Activated naive CD4-positive, alpha-beta T cell treated with anti-CD3 and anti-CD28 coated beads, Interleukin-2, amount 10 ng/mL, durations not matched to agents 7 days and 5 days (primary cell): ENCODE measurements around the gene RNF213.
A peak's percentile ranks its signal among the peaks of the same experiment; 100 is the strongest.
"Not testable (repeated sequence)": the region's sequence is repeated elsewhere in the genome, so short reads cannot be mapped to it uniquely, and the experiment has no call there.

Experiments
- CTCF ChIA-PET: fragments of 350-600 bp; sonication (Branson Sonifier 250); formaldehyde crosslinking; loops from one replicate; lab custom pipeline; 2021; ENCODE audit warnings: antibody characterized with exemption; lab: Charles Lee
- DNase-seq: peaks from one replicate; pipeline ENCODE4 v3.0.0-alpha.2; 2020
- H3K27ac Mint-ChIP-seq: one replicate; pipeline ENCODE4 v1.8.0; 2021; ENCODE audit warnings: mild to moderate bottlenecking, moderate library complexity, mixed read lengths
- H3K27me3 Mint-ChIP-seq: one replicate; pipeline ENCODE4 v1.8.0; 2021; ENCODE audit warnings: mild to moderate bottlenecking, mixed read lengths
- H3K36me3 Mint-ChIP-seq: one replicate; pipeline ENCODE4 v1.8.0; 2021; ENCODE audit warnings: mixed read lengths
- H3K4me1 Mint-ChIP-seq: one replicate; pipeline ENCODE4 v1.8.0; 2021; ENCODE audit warnings: mixed read lengths
- H3K4me3 Mint-ChIP-seq: one replicate; pipeline ENCODE4 v1.8.0; 2021; ENCODE audit warnings: mild to moderate bottlenecking, moderate library complexity, mixed read lengths
- H3K9me3 Mint-ChIP-seq: one replicate; pipeline ENCODE4 v1.8.0; 2021; ENCODE audit warnings: mixed read lengths

The RNF213 gene

DNA sequence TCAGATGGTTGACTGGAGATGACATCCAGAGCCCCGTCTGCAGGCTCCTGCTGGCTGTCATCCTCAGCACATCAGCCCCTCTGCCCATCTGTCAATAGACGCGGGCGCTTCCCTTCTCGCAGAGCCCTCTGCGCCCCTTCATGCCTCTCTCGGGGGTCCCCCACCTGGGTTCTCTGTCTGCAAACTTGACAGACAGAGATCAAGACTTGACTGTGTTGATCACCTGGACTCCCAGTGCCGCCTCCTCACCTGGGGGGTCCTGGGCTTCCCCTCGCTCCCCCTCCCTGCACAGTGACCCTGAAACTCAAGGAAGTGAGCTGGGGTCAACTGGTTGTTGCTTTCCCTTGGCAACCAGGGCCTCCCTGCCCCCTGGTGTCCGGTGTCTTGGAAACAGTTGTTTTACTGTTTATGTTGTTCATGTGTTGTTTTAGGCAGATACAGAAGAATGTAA is 31.9 kb downstream of the RNF213 start:
- Mint-ChIP-seq H3K9me3 (no peaks in the 10 kb centered on the region), H3K27ac (no peak overlapping the region), H3K4me3 (no peak overlapping the region), H3K36me3 (peaks cover 63% of the 10 kb centered on the region), H3K27me3 (no peaks in the 10 kb centered on the region), H3K4me1 (peaks cover under 1% of the 10 kb centered on the region)
- CTCF ChIA-PET: interaction anchor here (1.0 kb wide), 1 partner anchor 96 kb away, joined by 3 read pairs; no protein-coding TSS in a partner anchor
- DNase-seq: no peak

GRCh38 chr17:80294210-80294609 is 33.6 kb downstream of the RNF213 start:
- CTCF ChIA-PET: no interaction called here
- H3K4me1 Mint-ChIP-seq: no peaks in the 10 kb centered on the region
- H3K27me3 Mint-ChIP-seq: no peaks in the 10 kb centered on the region
- H3K9me3 Mint-ChIP-seq: no peaks in the 10 kb centered on the region
- peaks cover 70% of the 10 kb centered on the region for H3K36me3 Mint-ChIP-seq
- H3K27ac Mint-ChIP-seq: peak overlapping the region; percentile 60
- no peak for DNase-seq
- H3K4me3 Mint-ChIP-seq: no peak overlapping the region

DNA sequence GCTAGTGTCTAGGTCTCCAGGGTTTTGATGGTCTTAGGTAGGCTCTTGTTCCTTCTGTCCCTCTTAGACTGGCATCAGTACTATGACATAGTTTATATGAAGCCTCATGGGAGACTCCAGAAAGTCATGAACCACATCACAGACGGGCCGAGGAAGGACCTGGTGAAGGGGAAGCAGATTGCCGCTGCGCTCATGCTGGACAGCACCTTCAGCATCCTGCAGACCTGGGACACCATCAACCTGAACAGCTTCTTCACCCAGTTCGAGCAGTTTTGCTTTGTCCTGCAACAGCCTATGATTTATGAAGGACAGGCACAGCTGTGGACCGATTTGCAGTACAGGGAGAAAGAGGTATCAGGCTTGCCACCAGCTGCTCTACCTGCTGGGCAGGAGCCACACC is 34.0 kb downstream of the RNF213 start:
- no peak for DNase-seq
- Mint-ChIP-seq H3K4me1 (peaks cover 2% of the 10 kb centered on the region), H3K27ac (no peak overlapping the region), H3K4me3 (no peak overlapping the region), H3K9me3 (peaks cover 1% of the 10 kb centered on the region), H3K36me3 (peaks cover 71% of the 10 kb centered on the region), H3K27me3 (no peaks in the 10 kb centered on the region)
- CTCF ChIA-PET: no interaction called here

DNA sequence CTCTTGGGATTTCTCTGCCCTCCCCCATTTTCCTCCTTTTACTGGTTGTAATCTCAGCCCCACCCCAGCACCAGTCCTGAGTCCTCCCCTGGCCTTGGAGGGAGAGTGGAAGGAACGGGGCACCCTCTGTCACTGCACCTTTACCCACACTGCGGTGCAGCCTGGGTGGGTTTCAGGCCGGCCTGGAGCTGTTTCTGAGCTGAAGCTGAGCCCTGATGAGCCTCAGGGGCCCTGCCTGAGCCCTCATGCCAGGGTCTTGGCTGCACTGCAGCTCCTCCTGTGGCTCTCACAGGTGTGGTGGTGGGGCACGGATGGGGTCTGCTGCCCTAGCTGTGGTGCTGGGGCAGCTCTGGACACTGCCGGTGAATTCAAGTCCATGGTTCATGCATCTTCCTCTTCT is 34.5 kb downstream of the RNF213 start:
- no peaks in the 10 kb centered on the region for H3K27me3 Mint-ChIP-seq
- peaks cover 71% of the 10 kb centered on the region for H3K36me3 Mint-ChIP-seq
- no peak overlapping the region for H3K27ac Mint-ChIP-seq
- H3K4me3 Mint-ChIP-seq: no peak overlapping the region
- H3K4me1 Mint-ChIP-seq: peaks cover 2% of the 10 kb centered on the region
- DNase-seq: no peak
- peaks cover 2% of the 10 kb centered on the region for H3K9me3 Mint-ChIP-seq
- CTCF ChIA-PET: interaction anchor here (1.1 kb wide), 1 partner anchor 57 kb away, joined by 3 read pairs; no protein-coding TSS in a partner anchor

- Mint-ChIP-seq H3K36me3 (peaks cover 71% of the 10 kb centered on the region), H3K4me3 (no peak overlapping the region), H3K9me3 (peaks cover 2% of the 10 kb centered on the region), H3K27ac (no peak overlapping the region), H3K27me3 (no peaks in the 10 kb centered on the region), H3K4me1 (peaks cover 2% of the 10 kb centered on the region)
- CTCF ChIA-PET: interaction anchor here (1.1 kb wide), 1 partner anchor 56 kb away, joined by 3 read pairs; no protein-coding TSS in a partner anchor
- no peak for DNase-seq
Observed at GRCh38 chr17:80295559-80295958, 34.9 kb downstream of the RNF213 start.

DNA sequence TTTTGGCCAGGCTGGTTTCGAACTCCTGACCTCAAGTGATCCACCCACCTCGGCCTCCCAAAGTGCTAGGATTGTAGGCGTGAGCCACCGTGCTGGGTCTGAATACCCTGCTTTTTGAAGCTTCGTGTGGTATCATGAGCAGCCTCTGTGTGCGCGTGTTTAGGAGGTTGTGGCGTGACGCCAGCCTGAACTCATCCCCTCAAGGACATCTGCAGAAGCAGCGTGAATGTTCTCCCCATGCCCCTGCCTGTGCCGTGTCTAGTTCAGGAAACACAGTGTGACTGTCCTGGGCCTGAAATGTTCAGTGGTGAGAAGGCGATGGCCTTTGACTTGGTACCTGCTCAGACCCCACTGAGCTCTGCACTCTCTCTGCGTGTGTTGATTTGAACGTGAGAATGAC is 35.6 kb downstream of the RNF213 start:
- Mint-ChIP-seq H3K27ac (no peak overlapping the region), H3K27me3 (no peaks in the 10 kb centered on the region), H3K9me3 (peaks cover 2% of the 10 kb centered on the region), H3K4me3 (no peak overlapping the region), H3K4me1 (peaks cover 2% of the 10 kb centered on the region), H3K36me3 (peaks cover 76% of the 10 kb centered on the region)
- CTCF ChIA-PET: interaction anchor here (1.1 kb wide), 1 partner anchor 56 kb away, joined by 3 read pairs; no protein-coding TSS in a partner anchor
- DNase-seq: no peak

DNA sequence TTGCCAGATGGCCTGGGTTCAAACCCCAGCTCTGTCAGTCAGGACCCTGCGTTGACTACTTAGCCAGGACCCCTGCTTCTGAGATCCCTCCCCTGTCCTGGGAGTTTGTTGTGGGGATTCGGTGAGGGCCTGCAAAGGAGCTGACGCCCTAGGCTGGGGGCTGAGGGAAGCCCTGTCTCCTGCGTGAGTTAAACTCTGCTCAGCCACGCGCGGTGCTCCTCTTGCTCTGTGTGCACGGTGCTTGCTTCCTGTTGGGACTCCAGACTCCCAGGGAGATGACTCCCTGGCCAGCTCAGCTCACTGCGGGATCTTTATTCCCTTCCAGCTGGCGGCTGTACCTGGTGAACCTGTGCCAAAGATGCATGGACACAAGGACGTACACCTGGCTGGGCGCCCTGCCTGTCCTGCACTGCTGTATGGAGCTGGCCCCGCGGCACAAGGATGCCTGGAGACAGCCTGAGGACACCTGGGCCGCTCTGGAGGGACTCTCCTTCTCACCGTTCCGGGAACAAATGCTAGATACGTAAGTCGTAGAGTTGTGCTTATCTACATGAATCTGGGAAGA is 37.4 kb downstream of the RNF213 start:
- H3K27ac Mint-ChIP-seq: no peak overlapping the region
- no peaks in the 10 kb centered on the region for H3K27me3 Mint-ChIP-seq
- H3K4me3 Mint-ChIP-seq: no peak overlapping the region
- H3K36me3 Mint-ChIP-seq: peaks cover 82% of the 10 kb centered on the region
- H3K9me3 Mint-ChIP-seq: peaks cover 2% of the 10 kb centered on the region
- H3K4me1 Mint-ChIP-seq: peaks cover 2% of the 10 kb centered on the region
- CTCF ChIA-PET: no interaction called here
- DNase-seq: no peak

DNA sequence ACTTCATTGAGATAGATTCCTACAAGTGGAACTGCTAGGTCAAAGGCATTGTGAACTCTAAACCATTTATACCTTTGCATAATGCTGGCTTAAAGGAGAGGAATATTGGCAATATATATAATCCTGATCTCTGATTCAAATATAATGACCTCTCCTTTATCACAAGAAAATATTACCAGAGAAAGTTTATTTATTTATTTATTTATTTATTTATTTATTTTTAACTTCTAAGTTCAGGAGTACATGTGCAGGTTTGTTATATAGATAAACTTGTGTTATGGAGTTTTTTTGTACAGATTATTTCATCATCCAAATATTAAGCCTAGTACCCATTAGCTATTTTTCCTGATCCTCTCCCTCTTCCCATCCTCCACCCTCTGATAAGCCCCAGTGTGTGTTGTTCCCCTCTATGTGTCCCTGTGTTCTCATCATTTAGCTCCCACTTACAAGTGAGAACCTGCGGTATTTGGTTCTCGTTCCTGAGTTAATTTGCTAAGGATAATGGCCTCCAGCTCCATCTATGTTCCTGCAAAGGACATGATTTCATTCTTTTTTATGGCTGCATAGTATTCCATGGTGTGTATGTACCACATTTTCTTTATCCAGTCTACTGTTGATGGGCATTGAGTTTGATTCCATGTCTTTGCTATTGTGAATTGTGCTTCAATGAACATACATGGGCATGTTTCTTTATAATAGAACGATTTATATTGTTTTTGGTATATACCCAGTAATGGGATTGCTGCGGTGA is 38.9 kb downstream of the RNF213 start:
- H3K4me1 Mint-ChIP-seq, CTCF ChIA-PET, H3K27me3 Mint-ChIP-seq, H3K4me3 Mint-ChIP-seq, H3K9me3 Mint-ChIP-seq, DNase-seq: not testable (repeated sequence)
- Mint-ChIP-seq H3K36me3 (peaks cover 86% of the 10 kb centered on the region), H3K27ac (peak overlapping the region; percentile 4)

DNA sequence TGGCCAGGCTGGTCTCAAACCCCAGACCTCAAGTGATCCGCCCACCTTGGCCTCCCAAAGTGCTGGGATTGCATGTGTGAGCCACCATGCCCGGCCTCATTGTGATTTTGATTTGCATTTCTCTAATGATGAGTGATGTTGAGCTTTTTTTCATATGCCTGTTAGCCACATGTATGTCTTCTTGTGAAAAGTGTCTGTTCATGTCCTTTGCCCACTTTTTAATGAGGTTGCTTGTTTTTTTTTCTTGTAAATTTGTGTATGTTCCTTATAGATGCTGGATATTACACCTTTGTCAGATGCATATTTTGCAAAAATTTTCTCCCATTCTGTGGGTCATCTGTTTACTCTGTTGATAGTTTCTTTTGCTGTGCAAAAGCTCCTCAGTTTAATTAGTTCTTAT is 40.1 kb downstream of the RNF213 start:
- H3K27me3 Mint-ChIP-seq, H3K9me3 Mint-ChIP-seq, H3K4me1 Mint-ChIP-seq, H3K4me3 Mint-ChIP-seq, CTCF ChIA-PET, H3K27ac Mint-ChIP-seq, DNase-seq: not testable (repeated sequence)
- peaks cover 77% of the 10 kb centered on the region for H3K36me3 Mint-ChIP-seq

GRCh38 chr17:80303824-80304223 is 43.2 kb downstream of the RNF213 start:
- H3K27ac Mint-ChIP-seq: no peak overlapping the region
- H3K36me3 Mint-ChIP-seq: peaks cover 75% of the 10 kb centered on the region
- H3K4me3 Mint-ChIP-seq: no peak overlapping the region
- H3K4me1 Mint-ChIP-seq: peaks cover 2% of the 10 kb centered on the region
- DNase-seq: no peak
- peaks cover 7% of the 10 kb centered on the region for H3K9me3 Mint-ChIP-seq
- CTCF ChIA-PET: no interaction called here
- H3K27me3 Mint-ChIP-seq: no peaks in the 10 kb centered on the region

GRCh38 chr17:80307994-80308691 is 47.5 kb downstream of the RNF213 start:
- peaks cover 5% of the 10 kb centered on the region for H3K9me3 Mint-ChIP-seq
- DNase-seq: no peak
- CTCF ChIA-PET: no interaction called here
- no peaks in the 10 kb centered on the region for H3K27me3 Mint-ChIP-seq
- H3K4me3 Mint-ChIP-seq: no peak overlapping the region
- no peaks in the 10 kb centered on the region for H3K4me1 Mint-ChIP-seq
- peaks cover 72% of the 10 kb centered on the region for H3K36me3 Mint-ChIP-seq
- H3K27ac Mint-ChIP-seq: peak overlapping the region; percentile 45

GRCh38 chr17:80308692-80309517 is 48.3 kb downstream of the RNF213 start:
- Mint-ChIP-seq H3K36me3 (peaks cover 69% of the 10 kb centered on the region), H3K27ac (no peak overlapping the region)

DNA sequence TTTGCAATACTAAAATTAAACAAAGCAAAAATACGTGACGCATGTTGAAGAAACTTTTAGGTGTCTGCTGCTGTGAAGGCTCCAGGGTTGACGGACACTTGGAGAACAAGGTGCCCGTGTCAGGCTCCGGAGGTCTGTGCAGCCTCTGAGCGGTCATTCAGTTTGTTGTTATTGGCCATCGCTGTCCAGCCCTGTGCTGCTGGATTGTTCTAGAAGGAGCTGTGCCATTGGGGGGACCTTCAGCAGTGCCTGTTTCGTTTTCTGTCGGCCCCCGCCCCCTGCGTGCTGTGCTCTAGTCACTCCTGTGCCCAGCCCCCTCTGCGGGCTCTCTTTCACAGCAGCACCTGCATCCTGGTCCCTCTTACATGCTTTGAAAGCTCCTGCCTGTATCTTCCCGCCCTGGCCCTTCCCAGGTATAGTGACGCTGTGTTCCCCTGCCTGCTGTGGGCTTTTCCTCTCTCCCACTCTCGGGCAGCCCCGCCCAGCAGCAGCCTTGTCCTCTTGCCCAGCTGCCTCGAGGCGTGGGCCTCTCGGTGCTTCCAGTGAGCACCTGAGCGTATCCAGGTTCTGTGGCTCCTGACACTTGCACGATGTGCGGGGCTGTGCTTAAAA is 50.7 kb downstream of the RNF213 start:
- no peaks in the 10 kb centered on the region for H3K27me3 Mint-ChIP-seq
- H3K4me3 Mint-ChIP-seq: no peak overlapping the region
- H3K9me3 Mint-ChIP-seq: no peaks in the 10 kb centered on the region
- no peaks in the 10 kb centered on the region for H3K4me1 Mint-ChIP-seq
- no peak for DNase-seq
- peaks cover 62% of the 10 kb centered on the region for H3K36me3 Mint-ChIP-seq
- CTCF ChIA-PET: no interaction called here
- no peak overlapping the region for H3K27ac Mint-ChIP-seq

More at GRCh38 chr17:80308692-80309517, 48.3 kb downstream of the RNF213 start:
- CTCF ChIA-PET: no interaction called here
- H3K9me3 Mint-ChIP-seq: peaks cover 3% of the 10 kb centered on the region
- no peaks in the 10 kb centered on the region for H3K27me3 Mint-ChIP-seq
- DNase-seq: no peak
- no peak overlapping the region for H3K4me3 Mint-ChIP-seq
- H3K4me1 Mint-ChIP-seq: no peaks in the 10 kb centered on the region
